Fibroblast of lung (primary cell): Measurements from ENCODE around the gene INPP4A.

Experiments
- CTCF ChIP-seq, 2 donors: IDR thresholded peaks in 1 of 2; conservative IDR thresholded peaks in 1 of 2; 1 replicate in 1 of 2; 2 replicates in 1 of 2; pipeline ENCODE4 v1.5.1; 2011 to 2012; ENCODE audit warnings: low read length in 2 of 2, control low read depth in 1 of 2, inconsistent platforms in 1 of 2, low read depth in 1 of 2, mild to moderate bottlenecking in 1 of 2
- EZH2 ChIP-seq: IDR thresholded peaks from 2 replicates; pipeline ENCODE4 v1.5.1; 2012; ENCODE audit warnings: low read length, control low read depth, mild to moderate bottlenecking; ENCODE audit errors: missing control alignments

DNA sequence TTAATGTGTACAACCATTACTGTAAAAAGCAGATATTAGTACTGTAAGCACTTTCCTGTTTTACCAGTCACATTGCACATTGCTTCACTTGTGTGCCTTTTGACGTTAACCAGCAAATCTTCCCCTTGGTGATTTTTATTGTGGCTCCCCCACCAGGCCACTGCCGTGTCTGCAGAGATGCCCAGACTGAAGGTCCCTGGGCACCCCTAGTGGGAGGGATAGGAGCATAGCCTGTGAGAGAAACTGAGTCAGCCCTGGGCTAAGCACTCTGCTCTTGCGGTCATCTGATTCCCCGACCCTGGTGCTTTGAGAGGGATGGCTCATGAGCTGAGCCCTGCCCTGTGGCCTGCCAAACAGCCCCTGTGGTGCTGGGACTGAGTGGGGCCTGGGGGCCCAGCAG is 73.4 kb downstream of the INPP4A start:
- TF ChIP-seq CTCF (conservative IDR thresholded peaks at IDR 0.05 in 1 of 2, IDR thresholded peaks at IDR 0.05 in 1 of 2; ENCODE audit: low read depth in 1 of 2, low read length in 2 of 2) = peak; percentile 11 to 39
- TF ChIP-seq EZH2 = no peak
